SK-N-SH treated with all-trans-retinoic acid at 6 μM for 48 hours (cell line): Measurements from ENCODE around the gene MYH11.

Source experiments
- ATAC-seq: fragments of 200-7000 bp; cut with Tn5 transposase; 3 replicates; pipeline ENCODE4 v1.9.1; 2020; ENCODE audit warnings: mild to moderate bottlenecking, moderate library complexity
- ARNTL ChIP-seq: fragments of 450-650 bp; formaldehyde crosslinking; IDR thresholded peaks from 2 replicates; pipeline ENCODE4 v1.5.0; 2020; ENCODE audit warnings: low read depth, mild to moderate bottlenecking, moderate library complexity, borderline replicate concordance
- BACH2 ChIP-seq: fragments of 250-450 bp; sonication (Bioruptor Pico); IDR thresholded peaks from 2 replicates; pipeline ENCODE4 v1.9.0; 2021; ENCODE audit warnings: mild to moderate bottlenecking, borderline replicate concordance
- CREB5 ChIP-seq: fragments of 250-450 bp; sonication (Bioruptor Pico); IDR thresholded peaks from 2 replicates; pipeline ENCODE4 v1.5.1; 2020; ENCODE audit warnings: low read depth, mild to moderate bottlenecking, moderate library complexity
- CSDC2 ChIP-seq: fragments of 250-450 bp; sonication (Bioruptor Pico); IDR thresholded peaks from 2 replicates; pipeline ENCODE4 v1.5.0; 2020; ENCODE audit warnings: mild to moderate bottlenecking, moderate library complexity
- CSRNP3 ChIP-seq: fragments of 250-450 bp; sonication (Bioruptor Pico); IDR thresholded peaks from 2 replicates; pipeline ENCODE4 v1.5.1; 2021; ENCODE audit warnings: mild to moderate bottlenecking, moderate library complexity
- ESRRG ChIP-seq: fragments of 250-450 bp; sonication (Bioruptor Pico); IDR thresholded peaks from 2 replicates; pipeline ENCODE4 v1.6.1; 2021; ENCODE audit warnings: mild to moderate bottlenecking
- GLIS3 ChIP-seq: fragments of 250-450 bp; sonication (Bioruptor Pico); IDR thresholded peaks from 2 replicates; pipeline ENCODE4 v1.5.0; 2020; ENCODE audit warnings: mild to moderate bottlenecking, moderate library complexity
- ISL1 ChIP-seq: fragments of 250-450 bp; sonication (Bioruptor Pico); IDR thresholded peaks from 2 replicates; pipeline ENCODE4 v2.1.2; 2022; ENCODE audit warnings: mild to moderate bottlenecking, moderate library complexity
- OSR1 ChIP-seq: fragments of 250-450 bp; sonication (Bioruptor Pico); IDR thresholded peaks from 2 replicates; pipeline ENCODE4 v1.8.0; 2022; ENCODE audit warnings: moderate library complexity, mild to moderate bottlenecking, inconsistent platforms
- PATZ1 ChIP-seq: fragments of 250-450 bp; sonication (Bioruptor Pico); IDR thresholded peaks from 2 replicates; pipeline ENCODE4 v1.8.0; 2020; ENCODE audit warnings: mild to moderate bottlenecking, moderate library complexity, borderline replicate concordance
- PPARA ChIP-seq: fragments of 250-450 bp; sonication (Bioruptor Pico); IDR thresholded peaks from 2 replicates; pipeline ENCODE4 v1.5.0; 2020; ENCODE audit warnings: mild to moderate bottlenecking, borderline replicate concordance
- RARB ChIP-seq: fragments of 250-450 bp; sonication (Bioruptor Pico); IDR thresholded peaks from 2 replicates; pipeline ENCODE4 v1.8.0; 2021; ENCODE audit warnings: mild to moderate bottlenecking, moderate library complexity
- SNAI2 ChIP-seq: fragments of 250-450 bp; sonication (Bioruptor Pico); IDR thresholded peaks from 2 replicates; pipeline ENCODE4 v1.5.0; 2020; ENCODE audit warnings: mild to moderate bottlenecking, moderate library complexity
- TCF4 ChIP-seq: fragments of 250-450 bp; sonication (Bioruptor Pico); IDR thresholded peaks from 2 replicates; pipeline ENCODE4 v1.8.0; 2021; ENCODE audit warnings: mild to moderate bottlenecking, moderate library complexity, borderline replicate concordance
- TOX ChIP-seq: fragments of 250-450 bp; sonication (Bioruptor Pico); IDR thresholded peaks from 2 replicates; pipeline ENCODE4 v1.8.0; 2021; ENCODE audit warnings: mild to moderate bottlenecking, moderate library complexity, borderline replicate concordance
- TSHZ2 ChIP-seq: fragments of 250-450 bp; sonication (Bioruptor Pico); IDR thresholded peaks from 2 replicates; pipeline ENCODE4 v1.5.0; 2020; ENCODE audit warnings: mild to moderate bottlenecking, moderate library complexity
- ZC3H10 ChIP-seq: fragments of 250-450 bp; sonication (Bioruptor Pico); IDR thresholded peaks from 2 replicates; pipeline ENCODE4 v1.5.1; 2021; ENCODE audit warnings: mild to moderate bottlenecking, moderate library complexity
- ZFP3 ChIP-seq: fragments of 250-450 bp; sonication (Bioruptor Pico); IDR thresholded peaks from 2 replicates; pipeline ENCODE4 v1.5.0; 2020; ENCODE audit warnings: mild to moderate bottlenecking, moderate library complexity
- ZFP30 ChIP-seq: fragments of 450-650 bp; formaldehyde crosslinking; IDR thresholded peaks from 2 replicates; pipeline ENCODE4 v1.5.0; 2022; ENCODE audit warnings: mild to moderate bottlenecking, moderate library complexity
- ZNF565 ChIP-seq: fragments of 450-650 bp; formaldehyde crosslinking; conservative IDR thresholded peaks from 2 replicates; pipeline ENCODE4 v1.5.0; 2020; ENCODE audit warnings: low read depth, mild to moderate bottlenecking, moderate library complexity
- ZNF70 ChIP-seq: fragments of 450-650 bp; formaldehyde crosslinking; IDR thresholded peaks from 2 replicates; pipeline ENCODE4 v1.5.0; 2020; ENCODE audit warnings: mild to moderate bottlenecking, moderate library complexity
- ZNF8 ChIP-seq: fragments of 450-650 bp; formaldehyde crosslinking; IDR thresholded peaks from 2 replicates; pipeline ENCODE4 v1.5.0; 2020; ENCODE audit warnings: mild to moderate bottlenecking, moderate library complexity
- TF ChIP-seq, protein P1 (sequence below): fragments of 250-450 bp; sonication (Bioruptor Pico); IDR thresholded peaks from 2 replicates; pipeline ENCODE4 v1.8.0; 2021; ENCODE audit warnings: low read depth, mild to moderate bottlenecking, moderate library complexity, borderline replicate concordance

The MYH11 gene

DNA sequence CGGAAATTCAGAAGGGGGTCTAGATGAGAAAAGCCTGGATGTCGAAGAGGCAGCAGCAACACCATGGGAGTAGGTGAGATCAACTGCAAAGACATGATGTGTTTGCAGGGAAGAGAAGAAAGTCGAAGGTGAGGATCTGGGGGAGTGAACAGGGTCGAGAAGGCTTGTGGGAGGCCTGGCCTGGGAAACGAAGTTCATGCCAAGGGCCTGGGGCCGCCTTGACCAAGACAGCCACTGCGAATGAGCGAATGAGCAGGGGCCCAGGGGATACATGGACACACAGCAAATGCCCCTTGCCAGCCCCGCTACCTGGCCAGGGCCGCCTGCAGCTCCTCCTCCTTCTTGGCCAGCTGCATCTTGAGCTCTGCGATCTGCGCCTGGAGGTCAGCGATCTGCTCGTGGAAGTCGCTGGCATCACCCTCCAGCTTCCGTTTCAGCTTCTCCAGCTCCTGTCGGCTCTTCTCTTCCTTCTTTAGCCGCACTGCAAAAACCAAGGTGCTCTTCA, 119.6 kb downstream of the MYH11 start:
- no peak for TF ChIP-seq OSR1 (CRISPR knock-in tag)
- TF ChIP-seq ZC3H10 (CRISPR knock-in tag) = no peak
- TF ChIP-seq PPARA = no peak
- no peak for TF ChIP-seq ZNF565 (CRISPR knock-in tag)
- no peak for TF ChIP-seq RARB
- TF ChIP-seq TCF4 (CRISPR knock-in tag) = no peak
- no peak for TF ChIP-seq TSHZ2 (CRISPR knock-in tag)
- TF ChIP-seq CSDC2 = no peak
- TF ChIP-seq ZNF8 (CRISPR knock-in tag) = no peak
- TF ChIP-seq ZFP30 = no peak
- TF ChIP-seq ZFP3 (CRISPR knock-in tag) = no peak
- TF ChIP-seq, protein P1, sequence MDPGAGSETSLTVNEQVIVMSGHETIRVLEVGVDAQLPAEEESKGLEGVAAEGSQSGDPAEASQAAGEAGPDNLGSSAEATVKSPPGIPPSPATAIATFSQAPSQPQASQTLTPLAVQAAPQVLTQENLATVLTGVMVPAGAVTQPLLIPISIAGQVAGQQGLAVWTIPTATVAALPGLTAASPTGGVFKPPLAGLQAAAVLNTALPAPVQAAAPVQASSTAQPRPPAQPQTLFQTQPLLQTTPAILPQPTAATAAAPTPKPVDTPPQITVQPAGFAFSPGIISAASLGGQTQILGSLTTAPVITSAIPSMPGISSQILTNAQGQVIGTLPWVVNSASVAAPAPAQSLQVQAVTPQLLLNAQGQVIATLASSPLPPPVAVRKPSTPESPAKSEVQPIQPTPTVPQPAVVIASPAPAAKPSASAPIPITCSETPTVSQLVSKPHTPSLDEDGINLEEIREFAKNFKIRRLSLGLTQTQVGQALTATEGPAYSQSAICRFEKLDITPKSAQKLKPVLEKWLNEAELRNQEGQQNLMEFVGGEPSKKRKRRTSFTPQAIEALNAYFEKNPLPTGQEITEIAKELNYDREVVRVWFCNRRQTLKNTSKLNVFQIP (CRISPR knock-in tag) = no peak
- TF ChIP-seq ISL1 = no peak
- TF ChIP-seq ESRRG (CRISPR knock-in tag) = no peak
- TF ChIP-seq TOX = no peak
- TF ChIP-seq SNAI2 = no peak
- TF ChIP-seq CREB5 (CRISPR knock-in tag) = no peak
- TF ChIP-seq, all 23 proteins: peak for 0
- no peak for ATAC-seq

DNA sequence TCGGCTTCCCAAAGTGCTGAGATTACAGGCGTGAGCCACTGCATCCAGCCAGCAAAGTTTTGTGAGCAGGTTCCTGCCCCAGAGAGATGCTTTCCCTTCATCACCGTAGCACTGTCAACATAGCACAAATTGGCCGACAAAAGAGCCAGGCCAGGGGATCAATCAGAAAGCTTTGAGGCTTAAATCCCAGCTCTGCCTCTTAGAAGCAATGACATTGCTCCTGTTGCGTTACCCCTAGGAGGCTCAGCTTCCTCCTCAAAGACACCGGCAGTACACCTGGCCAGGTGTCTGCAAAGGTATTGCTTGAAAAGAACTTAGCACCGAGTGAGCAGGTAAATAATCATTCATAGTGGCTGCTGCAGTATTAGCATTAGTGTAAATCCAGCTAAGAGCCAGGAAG, 120.3 kb downstream of the MYH11 start:
- TF ChIP-seq PPARA (no peak), PATZ1 (CRISPR knock-in tag) (no peak), ESRRG (CRISPR knock-in tag) (no peak), ZNF8 (CRISPR knock-in tag) (no peak), GLIS3 (no peak), ISL1 (no peak), ZFP30 (no peak), ZFP3 (CRISPR knock-in tag) (no peak), RARB (no peak), CSDC2 (no peak), CSRNP3 (no peak), TCF4 (CRISPR knock-in tag) (no peak), ZC3H10 (CRISPR knock-in tag) (no peak), OSR1 (CRISPR knock-in tag) (no peak), TOX (no peak), ARNTL (CRISPR knock-in tag) (no peak), BACH2 (CRISPR knock-in tag) (no peak), SNAI2 (no peak)
- TF ChIP-seq, all 23 proteins: peak for 0

DNA sequence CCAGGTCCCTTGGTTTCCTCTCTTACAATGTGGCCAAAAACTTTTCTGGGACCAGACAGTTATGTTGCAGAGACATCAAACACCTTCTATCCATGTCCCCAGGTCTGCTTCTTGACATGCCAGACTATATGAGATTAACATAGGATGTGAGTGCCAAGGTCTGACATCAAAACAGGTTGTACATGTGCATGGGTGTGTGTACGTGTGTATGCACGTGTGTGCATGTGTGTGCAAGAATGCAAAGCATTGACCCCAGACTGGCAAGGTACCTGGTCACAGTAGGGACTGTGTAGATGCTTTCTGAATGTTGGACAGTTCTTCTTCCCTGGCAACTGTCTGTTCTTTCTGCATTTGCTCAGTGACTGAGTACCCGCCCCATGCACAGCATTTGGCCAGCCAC, 121.2 kb downstream of the MYH11 start:
- no peak for ATAC-seq
- TF ChIP-seq ZFP30 (no peak), TCF4 (CRISPR knock-in tag) (no peak), BACH2 (CRISPR knock-in tag) (no peak), ZFP3 (CRISPR knock-in tag) (no peak), ZC3H10 (CRISPR knock-in tag) (no peak), OSR1 (CRISPR knock-in tag) (no peak), SNAI2 (no peak), ARNTL (CRISPR knock-in tag) (no peak), TSHZ2 (CRISPR knock-in tag) (no peak), GLIS3 (no peak), TOX (no peak), ZNF8 (CRISPR knock-in tag) (no peak), CSRNP3 (no peak), ZNF70 (CRISPR knock-in tag) (no peak), ESRRG (CRISPR knock-in tag) (no peak)

More for the DNA sequence above, 120.3 kb downstream of the MYH11 start:
- no peak for ATAC-seq
